Subcutaneous abdominal adipose tissue (tissue), 5 donors: ENCODE results near the gene KDM4B.

Source experiments
- H3K27ac ChIP-seq: one replicate; pipeline ENCODE4 v1.7.0; 2013; ENCODE audit warnings: low read depth, mild to moderate bottlenecking, inconsistent platforms, low read length, moderate library complexity
- H3K27me3 ChIP-seq, 5 donors: one replicate each; pipeline ENCODE4 v1.7.0; 2013; ENCODE audit warnings: low read length in 5 of 5, inconsistent platforms in 1 of 5; ENCODE audit not compliant: control insufficient read depth in 5 of 5, insufficient read depth in 4 of 5
- H3K36me3 ChIP-seq, 5 donors: one replicate each; pipeline ENCODE4 v1.7.0; 2013; ENCODE audit warnings: low read length in 5 of 5; ENCODE audit not compliant: control insufficient read depth in 5 of 5, insufficient read depth in 5 of 5
- H3K4me1 ChIP-seq, 5 donors: one replicate each; pipeline ENCODE4 v1.7.0; 2013; ENCODE audit warnings: low read length in 5 of 5, mild to moderate bottlenecking in 3 of 5, moderate library complexity in 1 of 5; ENCODE audit not compliant: control insufficient read depth in 5 of 5, insufficient read depth in 5 of 5
- H3K4me3 ChIP-seq, 5 donors: one replicate each; pipeline ENCODE4 v1.7.0; 2013; ENCODE audit warnings: low read length in 5 of 5, low read depth in 1 of 5
- H3K9ac ChIP-seq, 5 donors: one replicate each; pipeline ENCODE4 v1.7.0; 2013; ENCODE audit warnings: low read length in 5 of 5, mild to moderate bottlenecking in 4 of 5, moderate library complexity in 3 of 5
- H3K9me3 ChIP-seq, 5 donors: one replicate each; pipeline ENCODE4 v1.7.0; 2013; ENCODE audit warnings: low read length in 5 of 5; ENCODE audit not compliant: control insufficient read depth in 5 of 5
- donor health status: healthy.
- donor health status: healthy.
- donor health status: healthy.
- donor health status: healthy.
- donor health status: healthy.

Gene KDM4B

DNA sequence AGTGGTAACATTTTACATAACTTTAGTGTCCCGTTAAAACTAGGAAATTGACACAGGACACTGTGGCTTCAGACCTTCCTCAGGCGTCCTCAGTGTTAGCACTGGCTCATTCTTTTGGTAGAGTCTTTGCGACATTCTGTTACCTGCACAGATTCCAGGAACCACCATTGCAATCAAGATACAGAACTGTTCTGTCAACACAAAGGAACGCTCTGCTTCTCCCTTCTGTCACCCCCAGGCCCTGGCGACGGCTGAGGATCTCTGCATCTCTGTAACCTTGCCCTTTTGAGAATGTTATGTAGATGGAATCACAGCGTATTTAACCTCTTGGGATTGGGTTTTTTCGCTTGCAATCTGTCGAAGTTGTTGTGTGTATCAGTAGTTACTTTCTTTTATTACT, 22.6 kb downstream of the KDM4B start:
- Histone ChIP-seq H3K9ac (no peak overlapping the region), H3K36me3 (peaks cover 0 to 10% (median 2%) of the 10 kb centered on the region in 5 donors), H3K9me3 (peaks cover 0 to 3% (median 0%) of the 10 kb centered on the region in 5 donors), H3K27me3 (no peaks in the 10 kb centered on the region), H3K27ac (no peak overlapping the region), H3K4me1 (peaks cover 7 to 22% (median 20%) of the 10 kb centered on the region in 5 donors), H3K4me3 (no peak overlapping the region)

DNA sequence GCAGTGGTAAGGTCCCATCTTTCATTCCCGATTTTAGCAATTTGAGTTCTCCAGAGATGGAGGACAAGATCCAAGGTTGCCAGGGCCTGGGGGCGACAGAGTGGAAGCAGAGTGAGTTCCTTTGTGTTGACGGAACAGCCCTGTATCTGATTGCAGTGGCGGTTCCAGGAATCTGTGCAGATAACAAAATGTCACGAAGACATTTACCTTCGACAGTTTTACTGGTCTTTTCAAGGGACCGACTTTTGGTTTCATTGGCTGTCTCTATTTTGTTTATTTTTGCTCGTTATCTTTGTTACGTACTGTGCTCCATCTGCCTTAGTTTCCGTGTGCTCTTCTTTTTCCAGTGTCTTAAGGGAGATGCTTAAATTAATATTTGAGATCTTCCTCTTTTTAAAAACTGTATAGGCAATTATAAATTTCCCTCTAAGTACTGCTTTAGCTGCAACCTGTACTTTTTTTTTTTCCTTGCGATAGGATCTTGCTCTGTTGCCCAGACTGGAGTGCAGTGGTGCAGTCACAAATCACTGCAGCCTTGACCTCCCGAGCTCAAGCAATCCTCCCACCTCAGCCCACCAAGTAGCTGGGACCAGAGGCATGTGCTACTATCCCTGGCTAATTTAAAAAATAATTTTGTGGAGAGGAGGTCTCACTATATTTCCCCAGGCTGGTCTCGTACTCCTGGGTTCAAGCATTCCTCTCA, 23.2 kb downstream of the KDM4B start:
- Histone ChIP-seq H3K9ac (no peak overlapping the region), H3K36me3 (peaks cover 0 to 16% (median 8%) of the 10 kb centered on the region in 5 donors), H3K27me3 (no peaks in the 10 kb centered on the region), H3K4me3 (no peak overlapping the region), H3K27ac (no peak overlapping the region), H3K9me3 (peaks cover 0 to 3% (median 0%) of the 10 kb centered on the region in 5 donors), H3K4me1 (peaks cover 7 to 19% (median 18%) of the 10 kb centered on the region in 5 donors)

DNA sequence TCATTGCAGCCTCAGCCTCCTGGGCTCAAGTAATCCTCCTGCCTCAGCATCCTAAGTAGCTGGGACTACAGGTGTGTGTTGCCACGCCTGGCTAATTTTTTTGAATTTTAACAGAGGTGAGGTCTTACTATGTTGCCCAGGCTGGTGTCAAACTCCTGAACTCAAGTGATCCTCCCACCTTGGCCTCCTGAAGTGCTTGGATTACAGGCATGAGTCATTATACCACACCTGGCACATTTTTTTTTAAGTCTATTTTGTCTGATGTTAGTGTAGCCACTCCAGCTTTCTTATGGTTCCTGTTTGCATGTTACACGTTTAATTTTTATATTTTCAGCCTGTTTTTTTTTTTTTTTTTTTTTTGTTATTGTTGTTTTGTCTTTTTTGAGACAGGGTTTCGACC, 24.8 kb downstream of the KDM4B start:
- no peak overlapping the region for H3K4me3 ChIP-seq
- no peak overlapping the region for H3K9ac ChIP-seq
- no peak overlapping the region for H3K27ac ChIP-seq
- H3K4me1 ChIP-seq, result peaks cover under 1 to 5% (median 4%) of the 10 kb centered on the region in 5 donors
- peaks cover 0 to 24% (median 10%) of the 10 kb centered on the region in 5 donors for H3K36me3 ChIP-seq
- peaks cover 0 to 3% (median 0%) of the 10 kb centered on the region in 5 donors for H3K9me3 ChIP-seq
- no peaks in the 10 kb centered on the region for H3K27me3 ChIP-seq

DNA sequence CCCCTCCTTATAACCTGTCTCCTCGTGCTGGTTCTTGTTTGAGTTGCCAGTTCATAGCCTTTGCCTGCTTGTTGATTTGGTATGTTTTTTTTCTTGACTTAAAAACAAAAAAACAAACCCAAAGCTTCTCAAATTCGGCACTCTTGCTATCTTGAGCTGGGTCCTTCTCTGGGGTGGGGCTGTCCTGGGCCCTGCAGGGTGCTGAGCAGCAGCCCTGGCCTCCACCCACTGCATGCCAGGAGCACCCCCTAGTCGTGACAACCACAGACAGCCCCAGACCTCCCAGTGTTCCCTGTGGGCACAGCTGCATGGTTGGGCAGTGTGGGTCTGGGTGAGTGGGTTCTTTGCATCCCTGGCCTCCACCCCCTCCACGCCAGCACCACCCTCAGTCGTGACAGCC, 27.8 kb downstream of the KDM4B start:
- no peaks in the 10 kb centered on the region for H3K27me3 ChIP-seq
- H3K4me3 ChIP-seq, result no peak overlapping the region
- no peak overlapping the region for H3K9ac ChIP-seq
- no peak overlapping the region for H3K27ac ChIP-seq
- H3K36me3 ChIP-seq, result peaks cover 0 to 24% (median 10%) of the 10 kb centered on the region in 5 donors
- no peaks in the 10 kb centered on the region for H3K4me1 ChIP-seq
- peaks cover 0 to 3% (median 0%) of the 10 kb centered on the region in 5 donors for H3K9me3 ChIP-seq

DNA sequence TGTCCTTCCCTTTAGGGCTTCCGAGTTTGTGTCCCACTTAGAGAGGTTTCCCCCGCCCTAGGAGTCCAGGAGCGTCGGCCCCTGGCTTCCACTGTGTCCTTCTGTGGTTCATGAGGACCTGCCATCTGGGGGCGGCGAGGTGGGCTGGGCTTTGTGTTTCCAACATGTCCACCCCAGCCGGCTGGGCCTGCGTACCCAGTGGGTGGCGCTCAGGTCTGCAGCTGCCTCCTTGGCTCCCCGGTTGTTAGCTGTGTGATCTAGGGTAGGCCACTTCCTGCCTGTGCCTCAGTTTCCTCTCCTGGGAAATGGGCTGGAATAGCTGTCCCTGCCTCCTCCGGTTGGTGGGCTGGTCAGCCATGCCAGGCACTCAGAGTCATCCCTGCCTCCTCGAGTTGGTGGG, 28.4 kb downstream of the KDM4B start:
- H3K4me3 ChIP-seq, result no peak overlapping the region
- H3K4me1 ChIP-seq, result no peaks in the 10 kb centered on the region
- no peak overlapping the region for H3K27ac ChIP-seq
- peaks cover 0 to 1% (median 0%) of the 10 kb centered on the region in 5 donors for H3K9me3 ChIP-seq
- H3K27me3 ChIP-seq, result no peaks in the 10 kb centered on the region
- H3K9ac ChIP-seq, result no peak overlapping the region
- H3K36me3 ChIP-seq, result peaks cover 0 to 24% (median 10%) of the 10 kb centered on the region in 5 donors

DNA sequence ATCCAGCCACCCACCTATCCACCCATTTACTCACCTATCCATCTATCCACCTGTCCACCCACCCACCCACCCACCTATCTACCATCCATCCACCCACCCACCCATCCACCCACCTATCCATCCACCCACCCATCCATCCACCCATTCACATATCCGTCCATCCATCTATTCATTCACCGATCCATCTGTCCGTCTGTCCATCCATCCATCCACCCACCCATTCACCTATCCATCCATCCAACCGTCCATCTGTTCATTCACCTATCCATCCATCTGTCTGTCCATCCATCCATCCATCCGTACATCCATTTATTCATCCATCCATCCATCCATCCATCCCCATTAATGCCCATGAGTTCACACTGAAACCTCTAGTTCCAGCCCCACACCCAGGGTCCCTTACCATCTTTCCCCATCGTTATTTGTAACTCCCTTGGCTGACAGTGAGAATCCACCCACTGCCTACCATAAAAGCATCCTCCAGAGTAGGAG, 31.3 kb downstream of the KDM4B start:
- peaks cover 0 to 24% (median 10%) of the 10 kb centered on the region in 5 donors for H3K36me3 ChIP-seq
- no peak overlapping the region for H3K9ac ChIP-seq
- no peaks in the 10 kb centered on the region for H3K27me3 ChIP-seq
- no peaks in the 10 kb centered on the region for H3K4me1 ChIP-seq
- H3K4me3 ChIP-seq, result no peak overlapping the region
- no peak overlapping the region for H3K27ac ChIP-seq
- H3K9me3 ChIP-seq, result no peaks in the 10 kb centered on the region

DNA sequence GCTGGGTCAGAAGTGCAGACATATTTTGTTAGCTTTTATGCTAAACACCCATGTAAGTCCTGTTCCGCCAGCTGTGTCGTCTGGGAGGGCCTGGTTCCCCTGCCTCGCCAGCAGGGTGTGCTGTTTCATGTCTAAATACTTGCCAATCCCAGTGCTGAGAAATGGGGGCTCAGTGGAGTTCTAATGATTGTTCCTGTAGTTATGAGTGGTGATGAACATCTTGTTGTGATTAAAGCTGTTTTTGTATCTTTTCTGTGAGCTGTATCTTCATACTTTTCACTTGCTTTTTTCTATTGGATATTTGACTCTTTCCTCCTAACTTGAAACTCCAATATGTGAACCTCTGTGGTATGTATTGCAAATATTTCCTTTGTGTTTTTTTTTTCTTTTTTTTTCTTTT, 32.7 kb downstream of the KDM4B start:
- peaks cover 0 to 3% (median 0%) of the 10 kb centered on the region in 5 donors for H3K4me1 ChIP-seq
- H3K27ac ChIP-seq, result no peak overlapping the region
- H3K9me3 ChIP-seq, result no peaks in the 10 kb centered on the region
- H3K4me3 ChIP-seq, result no peak overlapping the region
- H3K36me3 ChIP-seq, result peaks cover 0 to 14% (median 8%) of the 10 kb centered on the region in 5 donors
- H3K9ac ChIP-seq, result no peak overlapping the region
- no peaks in the 10 kb centered on the region for H3K27me3 ChIP-seq

DNA sequence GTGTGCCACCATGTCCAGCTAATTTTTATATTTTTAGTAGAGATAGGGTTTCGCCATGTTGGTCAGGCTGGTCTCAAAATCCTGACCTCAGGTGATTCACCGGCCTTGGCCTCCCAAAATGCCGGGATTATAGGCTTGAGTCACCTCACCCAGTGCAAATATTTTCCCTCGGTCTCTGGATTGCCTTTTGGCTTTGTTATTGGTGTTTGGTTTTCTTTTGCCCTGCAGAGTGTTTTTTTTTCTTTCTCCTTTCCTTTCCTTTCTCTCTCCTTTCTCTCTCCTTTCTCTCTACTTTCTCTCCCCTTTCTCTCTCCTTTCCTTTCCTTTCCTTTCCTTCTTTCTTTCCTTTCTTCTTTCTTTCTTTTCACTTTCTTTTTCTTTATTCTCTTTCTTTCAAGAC, 33.2 kb downstream of the KDM4B start:
- Histone ChIP-seq H3K9ac (no peak overlapping the region), H3K4me3 (no peak overlapping the region), H3K36me3 (peaks cover 0 to 8% (median 6%) of the 10 kb centered on the region in 5 donors), H3K9me3 (no peaks in the 10 kb centered on the region), H3K27me3 (no peaks in the 10 kb centered on the region), H3K27ac (no peak overlapping the region), H3K4me1 (peaks cover 0 to 3% (median 0%) of the 10 kb centered on the region in 5 donors)

DNA sequence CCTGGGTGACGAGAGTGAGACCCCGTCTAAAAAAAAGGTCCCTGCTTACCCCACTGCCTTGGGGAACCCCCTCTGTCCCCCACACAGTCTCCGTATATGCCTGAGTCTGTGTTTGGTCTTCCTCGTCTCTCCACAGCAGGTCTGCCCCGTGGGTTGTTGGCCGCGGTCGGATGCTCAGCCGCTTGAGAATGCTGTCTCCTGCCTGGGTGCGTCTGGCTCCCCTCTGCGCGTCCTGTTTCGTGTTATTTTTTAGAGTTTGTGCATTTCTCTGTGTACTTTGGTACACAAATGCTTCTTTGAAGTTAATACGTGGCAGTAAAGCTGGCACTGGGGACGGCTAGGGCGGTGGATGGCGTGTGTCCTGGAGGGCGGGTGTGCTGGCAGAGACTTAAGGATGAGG, 34.9 kb downstream of the KDM4B start:
- H3K4me3 ChIP-seq, result no peak overlapping the region
- no peaks in the 10 kb centered on the region for H3K9me3 ChIP-seq
- H3K27ac ChIP-seq, result no peak overlapping the region
- H3K9ac ChIP-seq, result no peak overlapping the region
- no peaks in the 10 kb centered on the region for H3K27me3 ChIP-seq
- H3K36me3 ChIP-seq, result no peaks in the 10 kb centered on the region
- H3K4me1 ChIP-seq, result peaks cover 0 to 3% (median 0%) of the 10 kb centered on the region in 5 donors

DNA sequence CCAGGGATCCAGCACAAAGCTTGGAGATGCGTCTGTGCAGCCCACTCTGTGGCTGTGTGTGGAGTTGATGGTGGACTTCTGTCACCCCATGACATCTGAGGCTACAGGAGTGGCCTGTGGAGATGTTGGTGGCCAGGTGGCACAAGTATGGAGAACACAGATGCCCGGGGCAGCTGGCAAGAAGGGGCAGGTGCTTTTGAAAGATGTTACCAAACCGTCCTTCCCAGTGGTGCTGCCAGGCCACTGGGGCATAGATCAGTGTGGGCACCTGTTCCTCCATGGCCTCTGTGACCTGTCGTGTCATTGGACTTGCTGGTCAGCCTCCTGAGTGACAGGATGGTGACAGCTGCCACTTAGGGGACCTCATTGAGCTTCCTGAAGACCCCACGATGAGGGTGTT, 36.2 kb downstream of the KDM4B start:
- Histone ChIP-seq H3K9me3 (no peaks in the 10 kb centered on the region), H3K4me1 (peaks cover 0 to 3% (median 0%) of the 10 kb centered on the region in 5 donors), H3K4me3 (no peak overlapping the region), H3K36me3 (peaks cover 0 to 2% (median 0%) of the 10 kb centered on the region in 5 donors), H3K9ac (no peak overlapping the region), H3K27ac (no peak overlapping the region), H3K27me3 (no peaks in the 10 kb centered on the region)
